ENCODE data around the gene MCIDAS. TPM values are rescaled to one million over a fixed set of nuclear protein-coding genes. Genes with fewer than 3 reads are reported as not detected.

Gene MCIDAS
- total and polyA plus RNA-seq, 2 of the 13 experiments (the other 11 are each of a cell fraction or from before 2014, with no cell fraction given) = not detected

DNA sequence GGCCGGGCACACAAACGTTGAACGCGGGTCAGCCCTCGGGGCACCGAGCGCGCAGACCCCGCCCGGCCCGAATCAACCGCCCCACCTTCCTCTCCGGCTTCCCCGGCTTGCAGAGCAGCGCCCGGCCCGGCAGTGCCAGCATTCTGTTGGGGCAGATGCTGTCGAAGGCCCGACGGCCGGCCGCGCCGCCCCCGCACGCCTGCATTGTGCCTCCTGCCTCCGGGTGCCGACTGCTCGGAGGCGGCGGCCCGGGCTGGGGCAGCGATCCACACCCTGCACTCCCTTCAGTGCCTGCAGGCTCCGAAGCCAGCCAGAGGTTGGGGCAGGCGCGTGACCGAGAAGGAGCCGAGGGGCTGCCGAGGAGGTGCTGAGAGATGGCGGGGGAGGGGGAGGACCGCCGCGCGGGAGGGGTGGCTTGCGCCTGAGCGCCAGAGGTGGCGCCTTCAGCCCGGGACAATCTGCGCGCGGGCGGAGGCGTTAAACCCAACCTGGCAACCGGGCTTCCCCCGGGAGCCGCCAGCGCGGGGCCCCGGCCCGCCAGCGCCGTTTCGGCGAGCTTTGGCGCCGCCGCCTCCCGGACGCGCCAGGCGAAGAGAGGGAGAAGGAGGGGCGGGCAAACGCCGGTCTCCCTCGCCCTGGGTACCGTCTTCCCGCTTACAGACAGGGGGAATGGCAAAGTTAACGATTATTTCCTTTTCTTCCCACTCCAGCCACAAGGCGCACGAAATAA is at the start of gene MCIDAS (continued):
- TF ChIP-seq THAP9 (CRISPR knock-in tag; IDR thresholded peaks at IDR 0.05; ENCODE audit: borderline replicate concordance) = 0 out of 2 replicates have a peak, but pooled peaks have one; percentile 30
- TF ChIP-seq, protein P1, sequence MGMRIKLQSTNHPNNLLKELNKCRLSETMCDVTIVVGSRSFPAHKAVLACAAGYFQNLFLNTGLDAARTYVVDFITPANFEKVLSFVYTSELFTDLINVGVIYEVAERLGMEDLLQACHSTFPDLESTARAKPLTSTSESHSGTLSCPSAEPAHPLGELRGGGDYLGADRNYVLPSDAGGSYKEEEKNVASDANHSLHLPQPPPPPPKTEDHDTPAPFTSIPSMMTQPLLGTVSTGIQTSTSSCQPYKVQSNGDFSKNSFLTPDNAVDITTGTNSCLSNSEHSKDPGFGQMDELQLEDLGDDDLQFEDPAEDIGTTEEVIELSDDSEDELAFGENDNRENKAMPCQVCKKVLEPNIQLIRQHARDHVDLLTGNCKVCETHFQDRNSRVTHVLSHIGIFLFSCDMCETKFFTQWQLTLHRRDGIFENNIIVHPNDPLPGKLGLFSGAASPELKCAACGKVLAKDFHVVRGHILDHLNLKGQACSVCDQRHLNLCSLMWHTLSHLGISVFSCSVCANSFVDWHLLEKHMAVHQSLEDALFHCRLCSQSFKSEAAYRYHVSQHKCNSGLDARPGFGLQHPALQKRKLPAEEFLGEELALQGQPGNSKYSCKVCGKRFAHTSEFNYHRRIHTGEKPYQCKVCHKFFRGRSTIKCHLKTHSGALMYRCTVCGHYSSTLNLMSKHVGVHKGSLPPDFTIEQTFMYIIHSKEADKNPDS (CRISPR knock-in tag; IDR thresholded peaks at IDR 0.05) = no peak
- no peak for TF ChIP-seq ZNF883 (CRISPR knock-in tag; IDR thresholded peaks at IDR 0.05; ENCODE audit: not compliant biosample characterization)
- no peak for TF ChIP-seq FOSL1 (CRISPR knock-in tag; IDR thresholded peaks at IDR 0.05; ENCODE audit: borderline replicate concordance)
- no peak for TF ChIP-seq SRSF1 (optimal IDR thresholded peaks at IDR 0.05; ENCODE audit: low read depth, low read length)
- TF ChIP-seq NFRKB (IDR thresholded peaks at IDR 0.05) = no peak
- TF ChIP-seq IKZF4 (CRISPR knock-in tag; IDR thresholded peaks at IDR 0.05; ENCODE audit: borderline replicate concordance, low read depth, not compliant biosample characterization) = peak; percentile 10
- TF ChIP-seq, protein P2, sequence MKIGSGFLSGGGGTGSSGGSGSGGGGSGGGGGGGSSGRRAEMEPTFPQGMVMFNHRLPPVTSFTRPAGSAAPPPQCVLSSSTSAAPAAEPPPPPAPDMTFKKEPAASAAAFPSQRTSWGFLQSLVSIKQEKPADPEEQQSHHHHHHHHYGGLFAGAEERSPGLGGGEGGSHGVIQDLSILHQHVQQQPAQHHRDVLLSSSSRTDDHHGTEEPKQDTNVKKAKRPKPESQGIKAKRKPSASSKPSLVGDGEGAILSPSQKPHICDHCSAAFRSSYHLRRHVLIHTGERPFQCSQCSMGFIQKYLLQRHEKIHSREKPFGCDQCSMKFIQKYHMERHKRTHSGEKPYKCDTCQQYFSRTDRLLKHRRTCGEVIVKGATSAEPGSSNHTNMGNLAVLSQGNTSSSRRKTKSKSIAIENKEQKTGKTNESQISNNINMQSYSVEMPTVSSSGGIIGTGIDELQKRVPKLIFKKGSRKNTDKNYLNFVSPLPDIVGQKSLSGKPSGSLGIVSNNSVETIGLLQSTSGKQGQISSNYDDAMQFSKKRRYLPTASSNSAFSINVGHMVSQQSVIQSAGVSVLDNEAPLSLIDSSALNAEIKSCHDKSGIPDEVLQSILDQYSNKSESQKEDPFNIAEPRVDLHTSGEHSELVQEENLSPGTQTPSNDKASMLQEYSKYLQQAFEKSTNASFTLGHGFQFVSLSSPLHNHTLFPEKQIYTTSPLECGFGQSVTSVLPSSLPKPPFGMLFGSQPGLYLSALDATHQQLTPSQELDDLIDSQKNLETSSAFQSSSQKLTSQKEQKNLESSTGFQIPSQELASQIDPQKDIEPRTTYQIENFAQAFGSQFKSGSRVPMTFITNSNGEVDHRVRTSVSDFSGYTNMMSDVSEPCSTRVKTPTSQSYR (CRISPR knock-in tag; IDR thresholded peaks at IDR 0.05; ENCODE audit: borderline replicate concordance) = no peak
- peak; percentile 3; the same call in 1 of the 2 replicates for TF ChIP-seq ZNF350 (CRISPR knock-in tag; IDR thresholded peaks at IDR 0.05; ENCODE audit: borderline replicate concordance, low read depth)
- no peak; the same call in 1 of the 2 replicates for TF ChIP-seq CCDC6 (CRISPR knock-in tag; IDR thresholded peaks at IDR 0.05)
- no peak for TF ChIP-seq MEF2D (CRISPR knock-in tag; IDR thresholded peaks at IDR 0.05)
- peak; percentile 28 for TF ChIP-seq STAG1 (CRISPR knock-in tag; IDR thresholded peaks at IDR 0.05)
- TF ChIP-seq ZNF850 (CRISPR knock-in tag; conservative IDR thresholded peaks at IDR 0.05) = no peak
- peak; percentile 96 for TF ChIP-seq ZNF142 (CRISPR knock-in tag; IDR thresholded peaks at IDR 0.05)
